ENCODE results near the gene CDH20.

DNA sequence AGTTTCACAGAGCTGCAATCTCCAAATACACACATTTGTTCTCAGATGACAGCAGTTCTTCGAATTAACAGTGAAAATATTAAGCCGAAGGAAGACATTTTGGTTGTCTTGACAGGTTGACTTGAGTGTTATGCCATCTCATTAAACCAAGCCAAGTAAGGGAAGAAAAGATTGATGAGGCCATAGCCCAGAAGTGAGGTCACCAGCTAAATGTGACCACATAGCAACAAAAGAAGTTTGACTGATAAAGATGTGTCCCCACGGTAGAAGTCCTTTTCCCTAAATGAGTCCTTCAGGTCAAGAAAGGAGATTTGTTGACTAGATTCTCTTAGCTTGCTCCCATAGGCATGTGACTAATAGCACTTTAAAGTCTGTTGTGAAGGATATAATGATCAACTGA is 156.1 kb downstream of the CDH20 start:
- TF ChIP-seq, protein P1, sequence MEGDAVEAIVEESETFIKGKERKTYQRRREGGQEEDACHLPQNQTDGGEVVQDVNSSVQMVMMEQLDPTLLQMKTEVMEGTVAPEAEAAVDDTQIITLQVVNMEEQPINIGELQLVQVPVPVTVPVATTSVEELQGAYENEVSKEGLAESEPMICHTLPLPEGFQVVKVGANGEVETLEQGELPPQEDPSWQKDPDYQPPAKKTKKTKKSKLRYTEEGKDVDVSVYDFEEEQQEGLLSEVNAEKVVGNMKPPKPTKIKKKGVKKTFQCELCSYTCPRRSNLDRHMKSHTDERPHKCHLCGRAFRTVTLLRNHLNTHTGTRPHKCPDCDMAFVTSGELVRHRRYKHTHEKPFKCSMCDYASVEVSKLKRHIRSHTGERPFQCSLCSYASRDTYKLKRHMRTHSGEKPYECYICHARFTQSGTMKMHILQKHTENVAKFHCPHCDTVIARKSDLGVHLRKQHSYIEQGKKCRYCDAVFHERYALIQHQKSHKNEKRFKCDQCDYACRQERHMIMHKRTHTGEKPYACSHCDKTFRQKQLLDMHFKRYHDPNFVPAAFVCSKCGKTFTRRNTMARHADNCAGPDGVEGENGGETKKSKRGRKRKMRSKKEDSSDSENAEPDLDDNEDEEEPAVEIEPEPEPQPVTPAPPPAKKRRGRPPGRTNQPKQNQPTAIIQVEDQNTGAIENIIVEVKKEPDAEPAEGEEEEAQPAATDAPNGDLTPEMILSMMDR (tag by site-specific recombination; IDR thresholded peaks at IDR 0.05): no peak
- TF ChIP-seq ZNF677 (tag by site-specific recombination; IDR thresholded peaks at IDR 0.05): no peak
- TF ChIP-seq OSR2 (tag by site-specific recombination; IDR thresholded peaks at IDR 0.05): no peak
- no peak for TF ChIP-seq KLF16 (tag by site-specific recombination; IDR thresholded peaks at IDR 0.05)
- TF ChIP-seq ZNF324 (tag by site-specific recombination; IDR thresholded peaks at IDR 0.05): no peak
- TF ChIP-seq ZFP37 (tag by site-specific recombination; IDR thresholded peaks at IDR 0.05): no peak
- no peak for TF ChIP-seq ZNF274 (IDR thresholded peaks at IDR 0.05; ENCODE audit: low read length)
- TF ChIP-seq ZNF274 (tag by site-specific recombination; IDR thresholded peaks at IDR 0.05; ENCODE audit: borderline replicate concordance): no peak
- no peak for TF ChIP-seq YY1 (tag by site-specific recombination; IDR thresholded peaks at IDR 0.05)
- TF ChIP-seq, protein P2, sequence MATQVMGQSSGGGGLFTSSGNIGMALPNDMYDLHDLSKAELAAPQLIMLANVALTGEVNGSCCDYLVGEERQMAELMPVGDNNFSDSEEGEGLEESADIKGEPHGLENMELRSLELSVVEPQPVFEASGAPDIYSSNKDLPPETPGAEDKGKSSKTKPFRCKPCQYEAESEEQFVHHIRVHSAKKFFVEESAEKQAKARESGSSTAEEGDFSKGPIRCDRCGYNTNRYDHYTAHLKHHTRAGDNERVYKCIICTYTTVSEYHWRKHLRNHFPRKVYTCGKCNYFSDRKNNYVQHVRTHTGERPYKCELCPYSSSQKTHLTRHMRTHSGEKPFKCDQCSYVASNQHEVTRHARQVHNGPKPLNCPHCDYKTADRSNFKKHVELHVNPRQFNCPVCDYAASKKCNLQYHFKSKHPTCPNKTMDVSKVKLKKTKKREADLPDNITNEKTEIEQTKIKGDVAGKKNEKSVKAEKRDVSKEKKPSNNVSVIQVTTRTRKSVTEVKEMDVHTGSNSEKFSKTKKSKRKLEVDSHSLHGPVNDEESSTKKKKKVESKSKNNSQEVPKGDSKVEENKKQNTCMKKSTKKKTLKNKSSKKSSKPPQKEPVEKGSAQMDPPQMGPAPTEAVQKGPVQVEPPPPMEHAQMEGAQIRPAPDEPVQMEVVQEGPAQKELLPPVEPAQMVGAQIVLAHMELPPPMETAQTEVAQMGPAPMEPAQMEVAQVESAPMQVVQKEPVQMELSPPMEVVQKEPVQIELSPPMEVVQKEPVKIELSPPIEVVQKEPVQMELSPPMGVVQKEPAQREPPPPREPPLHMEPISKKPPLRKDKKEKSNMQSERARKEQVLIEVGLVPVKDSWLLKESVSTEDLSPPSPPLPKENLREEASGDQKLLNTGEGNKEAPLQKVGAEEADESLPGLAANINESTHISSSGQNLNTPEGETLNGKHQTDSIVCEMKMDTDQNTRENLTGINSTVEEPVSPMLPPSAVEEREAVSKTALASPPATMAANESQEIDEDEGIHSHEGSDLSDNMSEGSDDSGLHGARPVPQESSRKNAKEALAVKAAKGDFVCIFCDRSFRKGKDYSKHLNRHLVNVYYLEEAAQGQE (tag by site-specific recombination; IDR thresholded peaks at IDR 0.05): no peak
- TF ChIP-seq TCF7L2 (IDR thresholded peaks at IDR 0.05; ENCODE audit: borderline replicate concordance, low read depth, low read length): no peak
- no peak for TF ChIP-seq ZNF530 (tag by site-specific recombination; IDR thresholded peaks at IDR 0.05; ENCODE audit: low read depth)
- no peak for TF ChIP-seq ZNF23 (tag by site-specific recombination; IDR thresholded peaks at IDR 0.05; ENCODE audit: borderline replicate concordance)
- TF ChIP-seq SETDB1 (IDR thresholded peaks at IDR 0.05; ENCODE audit: insufficient read length, low read length): no peak
- no peak for TF ChIP-seq KLF10 (tag by site-specific recombination; IDR thresholded peaks at IDR 0.05)
